GM23338 (cell line): ENCODE data around the gene C6orf89. TPM values are rescaled to one million over a fixed set of nuclear protein-coding genes. Genes with fewer than 3 reads are reported as not detected.

Source experiments
- ATAC-seq: fragments of 200-7000 bp; cut with Tn5 transposase; 3 replicates; pipeline ENCODE4 v1.9.1; 2020
- DNase-seq: peaks from one replicate; pipeline ENCODE4 v3.0.0-alpha.2; 2015; ENCODE audit warnings: low spot score
- H2AFZ ChIP-seq: fragments of 200-600 bp; sonication (generic); 2 replicates; pipeline ENCODE4 v1.8.0; 2016; ENCODE audit warnings: antibody characterized with exemption, mild to moderate bottlenecking, moderate library complexity
- H3F3A ChIP-seq: fragments of 200-600 bp; sonication (generic); replicated peaks from 2 replicates; pipeline ENCODE4 v1.8.0; 2017; ENCODE audit warnings: antibody characterized with exemption, mixed run types, low read depth
- H3K27ac ChIP-seq: fragments of 200-600 bp; sonication (generic); 2 replicates; pipeline ENCODE4 v1.6.1; 2016; ENCODE audit warnings: low read depth
- H3K27me3 ChIP-seq: fragments of 200-600 bp; sonication (generic); 2 replicates; pipeline ENCODE4 v1.8.0; 2016; ENCODE audit warnings: mild to moderate bottlenecking, mixed run types, moderate library complexity; ENCODE audit not compliant: insufficient read depth
- H3K36me3 ChIP-seq: fragments of 200-600 bp; sonication (generic); 2 replicates; pipeline ENCODE4 v1.8.0; 2016; ENCODE audit warnings: mild to moderate bottlenecking; ENCODE audit not compliant: insufficient read depth
- H3K4me1 ChIP-seq: fragments of 200-600 bp; sonication (generic); 2 replicates; pipeline ENCODE4 v1.8.0; 2016; ENCODE audit warnings: mild to moderate bottlenecking, moderate library complexity; ENCODE audit not compliant: insufficient read depth
- H3K4me2 ChIP-seq: fragments of 200-600 bp; sonication (generic); 2 replicates; pipeline ENCODE4 v1.7.1; 2017; ENCODE audit warnings: mixed run types
- H3K4me3 ChIP-seq: fragments of 200-600 bp; sonication (generic); 2 replicates; pipeline ENCODE4 v1.6.1; 2016; ENCODE audit warnings: mixed run types
- H3K79me2 ChIP-seq: fragments of 200-600 bp; sonication (generic); replicated peaks from 2 replicates; pipeline ENCODE4 v1.8.0; 2017; ENCODE audit warnings: mild to moderate bottlenecking; ENCODE audit not compliant: insufficient read depth
- H3K9me2 ChIP-seq: fragments of 200-600 bp; sonication (generic); 2 replicates; pipeline ENCODE4 v1.8.0; 2017; ENCODE audit not compliant: insufficient read depth
- H4K20me1 ChIP-seq: fragments of 200-600 bp; sonication (generic); replicated peaks from 2 replicates; pipeline ENCODE4 v1.8.0; 2017; ENCODE audit warnings: mild to moderate bottlenecking; ENCODE audit not compliant: insufficient read depth
- H3K27ac Mint-ChIP-seq: 2 replicates; pipeline ENCODE4 v1.8.0; 2020; ENCODE audit warnings: inconsistent platforms, mild to moderate bottlenecking, moderate library complexity, mixed read lengths
- H3K27me3 Mint-ChIP-seq: 3 replicates; pipeline ENCODE4 v1.8.0; 2022; ENCODE audit warnings: low read depth, mild to moderate bottlenecking, moderate library complexity, mixed read lengths, inconsistent platforms; ENCODE audit not compliant: insufficient read depth, poor library complexity
- H3K36me3 Mint-ChIP-seq: 3 replicates; pipeline ENCODE4 v1.8.0; 2021; ENCODE audit warnings: low read depth, mild to moderate bottlenecking, inconsistent platforms, moderate library complexity, mixed read lengths
- H3K4me1 Mint-ChIP-seq: 3 replicates; pipeline ENCODE4 v1.8.0; 2020; ENCODE audit warnings: mild to moderate bottlenecking, inconsistent platforms, mixed read lengths
- H3K4me3 Mint-ChIP-seq: 3 replicates; pipeline ENCODE4 v1.8.0; 2021; ENCODE audit warnings: moderate library complexity, mild to moderate bottlenecking, inconsistent platforms, mixed read lengths
- H3K9me3 Mint-ChIP-seq: 3 replicates; pipeline ENCODE4 v1.8.0; 2020; ENCODE audit warnings: moderate library complexity, mild to moderate bottlenecking, inconsistent platforms, mixed read lengths
- CREB1 ChIP-seq: fragments of 250-450 bp; sonication (Bioruptor Pico); IDR thresholded peaks from 2 replicates; pipeline ENCODE4 v1.5.0; 2020; ENCODE audit warnings: low read depth, mild to moderate bottlenecking, moderate library complexity
- EZH2 ChIP-seq: fragments of 200-600 bp; sonication (generic); IDR thresholded peaks from one replicate; pipeline ENCODE4 v1.8.0; 2017; ENCODE audit warnings: antibody characterized with exemption, mild to moderate bottlenecking, low read depth; ENCODE audit not compliant: unreplicated experiment
- EZH2phosphoT487 ChIP-seq: fragments of 200-600 bp; sonication (generic); IDR thresholded peaks from one replicate; pipeline ENCODE4 v1.8.1; 2018; ENCODE audit warnings: antibody characterized with exemption; ENCODE audit not compliant: unreplicated experiment
- NANOG ChIP-seq: IDR thresholded peaks from 2 replicates; pipeline ENCODE4 v1.6.1; 2016; ENCODE audit warnings: antibody characterized with exemption, borderline replicate concordance
- STAT1 ChIP-seq: IDR thresholded peaks from one replicate; pipeline ENCODE4 v1.6.1; 2016; ENCODE audit warnings: antibody characterized with exemption; ENCODE audit not compliant: unreplicated experiment
- ZNF331 ChIP-seq: fragments of 250-450 bp; sonication (Bioruptor Pico); IDR thresholded peaks from 2 replicates; pipeline ENCODE4 v1.5.0; 2020; ENCODE audit warnings: low read depth, mild to moderate bottlenecking, moderate library complexity
- polyA plus RNA-seq: library from polyadenylated mRNA; unstranded; fragments of >200 nt; fragmentation: Nextera tagmentation; extraction: Ambion mirVana; gene quantifications from 2 replicates; pipeline ENCODE4 v1.2.1, GENCODE V29; 2016
- total RNA-seq: library from RNA; depleted of rRNA; stranded (reverse); fragments of >200 nt; shearing (Covaris generic); gene quantifications from 2 replicates; pipeline ENCODE4 v1.2.3, GENCODE V29; 2014
- TF ChIP-seq, protein P1 (sequence below), 2 experiments: fragments of 200-600 bp in 1 of 2; sonication (generic) in 1 of 2; conservative IDR thresholded peaks; 2 replicates each; pipeline versions ENCODE4 v1.5.1 to v1.6.1; 2016 to 2017; ENCODE audit warnings: antibody characterized with exemption in 2 of 2, low read depth in 2 of 2, mild to moderate bottlenecking in 2 of 2, moderate library complexity in 1 of 2
- TF ChIP-seq, protein P2 (sequence below): IDR thresholded peaks from 2 replicates; pipeline ENCODE4 v1.6.1; 2016; ENCODE audit warnings: antibody characterized with exemption
- TF ChIP-seq, protein P3 (sequence below): IDR thresholded peaks from one replicate; pipeline ENCODE4 v1.6.1; 2018; ENCODE audit warnings: antibody characterized with exemption; ENCODE audit not compliant: unreplicated experiment

C6orf89 gene
- total and polyA plus RNA-seq, 2 experiments from 2014 or later, result 3.7 to 7.9 TPM

DNA sequence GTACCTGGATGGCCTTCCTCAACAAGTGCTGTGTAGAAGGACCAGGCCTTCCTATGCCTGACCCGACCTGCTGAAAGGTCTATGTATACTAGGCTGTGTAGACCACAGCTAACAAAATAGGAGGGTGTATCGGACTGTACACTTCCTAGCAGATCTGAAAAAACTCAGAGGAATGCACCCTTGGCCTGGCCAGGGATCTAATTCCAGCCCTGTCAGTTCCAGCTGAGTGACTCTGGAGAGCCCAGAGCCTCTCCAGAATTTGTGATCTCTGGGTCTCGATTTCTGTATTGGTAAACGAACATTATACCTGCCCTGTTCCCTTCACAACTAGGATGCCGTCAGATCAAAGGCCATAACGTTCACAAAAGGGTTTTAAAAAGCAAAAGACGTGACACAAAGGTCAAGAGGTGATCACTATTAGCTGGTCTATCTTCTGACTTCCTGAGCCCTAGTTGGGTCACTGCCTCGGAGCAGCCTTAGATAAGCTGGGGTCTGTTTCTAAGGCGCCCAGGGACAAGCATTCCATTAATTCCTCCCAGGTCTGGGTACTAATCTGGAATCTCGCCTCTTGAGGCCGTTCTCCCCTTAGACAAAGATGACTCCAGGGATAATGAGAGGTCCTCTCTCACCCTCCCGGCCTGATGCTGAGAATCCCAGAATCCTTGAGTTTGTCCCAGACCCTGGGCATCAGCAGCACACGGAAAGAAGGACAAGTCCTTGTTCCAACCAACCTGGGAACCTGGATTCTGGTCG, 86.3 kb downstream of the C6orf89 start:
- H3K9me3 Mint-ChIP-seq, result no peaks in the 10 kb centered on the region
- peaks cover 3% of the 10 kb centered on the region; the same call in 1 of the 2 replicates for H4K20me1 ChIP-seq
- no peaks in the 10 kb centered on the region for H3K4me1 ChIP-seq
- TF ChIP-seq NANOG (no peak), ZNF331 (CRISPR knock-in tag) (no peak), EZH2phosphoT487 (no peak), STAT1 (no peak), CREB1 (CRISPR knock-in tag) (no peak), EZH2 (no peak)
- TF ChIP-seq, protein P1, sequence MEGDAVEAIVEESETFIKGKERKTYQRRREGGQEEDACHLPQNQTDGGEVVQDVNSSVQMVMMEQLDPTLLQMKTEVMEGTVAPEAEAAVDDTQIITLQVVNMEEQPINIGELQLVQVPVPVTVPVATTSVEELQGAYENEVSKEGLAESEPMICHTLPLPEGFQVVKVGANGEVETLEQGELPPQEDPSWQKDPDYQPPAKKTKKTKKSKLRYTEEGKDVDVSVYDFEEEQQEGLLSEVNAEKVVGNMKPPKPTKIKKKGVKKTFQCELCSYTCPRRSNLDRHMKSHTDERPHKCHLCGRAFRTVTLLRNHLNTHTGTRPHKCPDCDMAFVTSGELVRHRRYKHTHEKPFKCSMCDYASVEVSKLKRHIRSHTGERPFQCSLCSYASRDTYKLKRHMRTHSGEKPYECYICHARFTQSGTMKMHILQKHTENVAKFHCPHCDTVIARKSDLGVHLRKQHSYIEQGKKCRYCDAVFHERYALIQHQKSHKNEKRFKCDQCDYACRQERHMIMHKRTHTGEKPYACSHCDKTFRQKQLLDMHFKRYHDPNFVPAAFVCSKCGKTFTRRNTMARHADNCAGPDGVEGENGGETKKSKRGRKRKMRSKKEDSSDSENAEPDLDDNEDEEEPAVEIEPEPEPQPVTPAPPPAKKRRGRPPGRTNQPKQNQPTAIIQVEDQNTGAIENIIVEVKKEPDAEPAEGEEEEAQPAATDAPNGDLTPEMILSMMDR (conservative IDR thresholded peaks at IDR 0.05; ENCODE audit: low read depth in 2 of 2), result no peak
- TF ChIP-seq, protein P2, sequence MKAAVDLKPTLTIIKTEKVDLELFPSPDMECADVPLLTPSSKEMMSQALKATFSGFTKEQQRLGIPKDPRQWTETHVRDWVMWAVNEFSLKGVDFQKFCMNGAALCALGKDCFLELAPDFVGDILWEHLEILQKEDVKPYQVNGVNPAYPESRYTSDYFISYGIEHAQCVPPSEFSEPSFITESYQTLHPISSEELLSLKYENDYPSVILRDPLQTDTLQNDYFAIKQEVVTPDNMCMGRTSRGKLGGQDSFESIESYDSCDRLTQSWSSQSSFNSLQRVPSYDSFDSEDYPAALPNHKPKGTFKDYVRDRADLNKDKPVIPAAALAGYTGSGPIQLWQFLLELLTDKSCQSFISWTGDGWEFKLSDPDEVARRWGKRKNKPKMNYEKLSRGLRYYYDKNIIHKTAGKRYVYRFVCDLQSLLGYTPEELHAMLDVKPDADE, result no peak
- TF ChIP-seq, protein P3, sequence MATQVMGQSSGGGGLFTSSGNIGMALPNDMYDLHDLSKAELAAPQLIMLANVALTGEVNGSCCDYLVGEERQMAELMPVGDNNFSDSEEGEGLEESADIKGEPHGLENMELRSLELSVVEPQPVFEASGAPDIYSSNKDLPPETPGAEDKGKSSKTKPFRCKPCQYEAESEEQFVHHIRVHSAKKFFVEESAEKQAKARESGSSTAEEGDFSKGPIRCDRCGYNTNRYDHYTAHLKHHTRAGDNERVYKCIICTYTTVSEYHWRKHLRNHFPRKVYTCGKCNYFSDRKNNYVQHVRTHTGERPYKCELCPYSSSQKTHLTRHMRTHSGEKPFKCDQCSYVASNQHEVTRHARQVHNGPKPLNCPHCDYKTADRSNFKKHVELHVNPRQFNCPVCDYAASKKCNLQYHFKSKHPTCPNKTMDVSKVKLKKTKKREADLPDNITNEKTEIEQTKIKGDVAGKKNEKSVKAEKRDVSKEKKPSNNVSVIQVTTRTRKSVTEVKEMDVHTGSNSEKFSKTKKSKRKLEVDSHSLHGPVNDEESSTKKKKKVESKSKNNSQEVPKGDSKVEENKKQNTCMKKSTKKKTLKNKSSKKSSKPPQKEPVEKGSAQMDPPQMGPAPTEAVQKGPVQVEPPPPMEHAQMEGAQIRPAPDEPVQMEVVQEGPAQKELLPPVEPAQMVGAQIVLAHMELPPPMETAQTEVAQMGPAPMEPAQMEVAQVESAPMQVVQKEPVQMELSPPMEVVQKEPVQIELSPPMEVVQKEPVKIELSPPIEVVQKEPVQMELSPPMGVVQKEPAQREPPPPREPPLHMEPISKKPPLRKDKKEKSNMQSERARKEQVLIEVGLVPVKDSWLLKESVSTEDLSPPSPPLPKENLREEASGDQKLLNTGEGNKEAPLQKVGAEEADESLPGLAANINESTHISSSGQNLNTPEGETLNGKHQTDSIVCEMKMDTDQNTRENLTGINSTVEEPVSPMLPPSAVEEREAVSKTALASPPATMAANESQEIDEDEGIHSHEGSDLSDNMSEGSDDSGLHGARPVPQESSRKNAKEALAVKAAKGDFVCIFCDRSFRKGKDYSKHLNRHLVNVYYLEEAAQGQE, result no peak
- no peak overlapping the region for H3K4me3 Mint-ChIP-seq
- H3K4me3 ChIP-seq, result no peak overlapping the region
- peaks cover 98% of the 10 kb centered on the region for H3K36me3 Mint-ChIP-seq
- H3K27ac Mint-ChIP-seq, result no peak overlapping the region; the same call in 1 of the 2 replicates
- no peak overlapping the region for H3K4me2 ChIP-seq
- peaks cover under 1% of the 10 kb centered on the region for H3K27me3 Mint-ChIP-seq
- no peaks in the 10 kb centered on the region for H3K27me3 ChIP-seq
- no peak for ATAC-seq
- H3K79me2 ChIP-seq, result no peaks in the 10 kb centered on the region
- no peaks in the 10 kb centered on the region for H3K4me1 Mint-ChIP-seq
- no peak for DNase-seq
- H3K27ac ChIP-seq, result no peak overlapping the region
- peaks cover 2% of the 10 kb centered on the region; the same call in 1 of the 2 replicates for H3F3A ChIP-seq
- H3K36me3 ChIP-seq, result peaks cover 59% of the 10 kb centered on the region
- no peak overlapping the region for H2AFZ ChIP-seq
- no peaks in the 10 kb centered on the region for H3K9me2 ChIP-seq
